ENCODE results near the gene GCC2.

- no peak for TF ChIP-seq CTCF (IDR thresholded peaks at IDR 0.05; ENCODE audit: insufficient read depth, low read depth, low read length)
- no peak for TF ChIP-seq EZH2 (IDR thresholded peaks at IDR 0.05; ENCODE audit: insufficient read depth, low read length)
Measured at GRCh38 chr2:108451976-108452375, 3.0 kb downstream of the GCC2 start.
